CD4-positive, alpha-beta T cell treated with Interleukin-10 for 1 hour (primary cell): ENCODE results near the gene NCOA3.
A peak's percentile ranks its signal among the peaks of the same experiment; 100 is the strongest.

ENCODE experiments used
- DNase-seq: peaks from one replicate; pipeline ENCODE4 v3.0.0-alpha.2; 2020

NCOA3 gene

GRCh38 chr20:47605673-47606413 is 104.2 kb downstream of the NCOA3 start:
- DNase-seq, result no peak

GRCh38 chr20:47606414-47606982 is 104.8 kb downstream of the NCOA3 start:
- no peak for DNase-seq

GRCh38 chr20:47606983-47607613 is 105.4 kb downstream of the NCOA3 start:
- DNase-seq, result peak; percentile 15

- no peak for DNase-seq
Measured at GRCh38 chr20:47609001-47609400, 107.3 kb downstream of the NCOA3 start.

GRCh38 chr20:47610247-47610944 is 108.7 kb downstream of the NCOA3 start:
- DNase-seq, result peak; percentile 57

GRCh38 chr20:47610945-47611250 is 109.2 kb downstream of the NCOA3 start:
- DNase-seq, result peak; percentile 39

- DNase-seq, result no peak
Measured at GRCh38 chr20:47611785-47612184, 110.1 kb downstream of the NCOA3 start.

- DNase-seq, result no peak
Measured at GRCh38 chr20:47612670-47613069, 111.0 kb downstream of the NCOA3 start.

GRCh38 chr20:47614703-47615309 is 113.1 kb downstream of the NCOA3 start:
- no peak for DNase-seq

GRCh38 chr20:47618479-47618878 is 116.8 kb downstream of the NCOA3 start:
- DNase-seq, result no peak

- peak; percentile 64 for DNase-seq
Measured at GRCh38 chr20:47620808-47621805, 119.4 kb downstream of the NCOA3 start.

- DNase-seq, result no peak
Measured at GRCh38 chr20:47622118-47622665, 120.5 kb downstream of the NCOA3 start.

- DNase-seq, result no peak
Measured at GRCh38 chr20:47623206-47623605, 121.5 kb downstream of the NCOA3 start.

- DNase-seq, result no peak
Measured at GRCh38 chr20:47627540-47627939, 125.9 kb downstream of the NCOA3 start.

- no peak for DNase-seq
Measured at GRCh38 chr20:47629907-47630306, 128.2 kb downstream of the NCOA3 start.

- no peak for DNase-seq
Measured at GRCh38 chr20:47631078-47631477, 129.4 kb downstream of the NCOA3 start.

- DNase-seq, result no peak
Measured at GRCh38 chr20:47635256-47635655, 133.6 kb downstream of the NCOA3 start.

GRCh38 chr20:47638851-47639250 is 137.2 kb downstream of the NCOA3 start:
- DNase-seq, result no peak

- no peak for DNase-seq
Measured at GRCh38 chr20:47642118-47642517, 140.4 kb downstream of the NCOA3 start.

GRCh38 chr20:47642624-47643023 is 140.9 kb downstream of the NCOA3 start:
- DNase-seq, result no peak

- DNase-seq, result no peak
Measured at GRCh38 chr20:47645632-47646031, 143.9 kb downstream of the NCOA3 start.

- DNase-seq, result no peak
Measured at GRCh38 chr20:47647994-47648393, 146.3 kb downstream of the NCOA3 start.
